ENCODE data around the gene HNRNPUL1.
A peak's percentile ranks its signal among the peaks of the same experiment; 100 is the strongest.

HNRNPUL1 gene

DNA sequence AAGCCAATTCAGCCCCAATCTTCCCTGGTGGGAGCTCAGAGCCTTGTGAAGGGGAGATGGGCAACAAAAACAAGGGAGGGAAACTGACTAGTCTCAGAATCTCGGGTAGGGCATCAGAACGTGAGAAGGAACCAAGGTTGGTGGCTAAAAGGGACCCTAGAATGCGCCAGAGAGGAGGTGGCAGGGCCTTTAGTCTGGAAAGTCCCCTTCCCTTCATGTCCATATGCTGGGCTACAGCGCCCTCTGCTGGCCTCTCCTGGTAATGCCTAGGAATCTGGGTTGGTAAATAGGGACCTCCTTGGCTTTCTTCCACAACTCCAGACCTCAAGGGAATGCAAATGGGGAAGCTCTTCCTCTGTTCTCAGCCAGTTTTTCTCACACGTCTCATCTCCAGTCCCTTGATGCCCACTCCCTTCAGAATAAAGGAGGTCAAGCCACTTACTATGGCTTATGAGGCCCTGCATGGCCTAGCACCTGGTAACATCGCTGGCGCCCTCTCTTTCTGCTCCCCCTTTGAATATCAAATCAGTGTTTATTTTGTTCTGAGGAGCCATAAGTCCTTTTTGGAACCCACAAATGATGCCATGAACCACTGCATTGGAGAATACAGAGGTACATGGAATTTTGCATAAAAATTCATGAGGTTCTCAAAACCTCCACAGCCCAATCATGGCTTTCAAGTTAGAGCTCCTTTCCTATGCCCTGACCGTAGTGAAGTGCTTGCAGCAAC is 44.4 kb downstream of the HNRNPUL1 start:
- DNase-seq (ENCODE audit: low spot score): peak; percentile 83

DNA sequence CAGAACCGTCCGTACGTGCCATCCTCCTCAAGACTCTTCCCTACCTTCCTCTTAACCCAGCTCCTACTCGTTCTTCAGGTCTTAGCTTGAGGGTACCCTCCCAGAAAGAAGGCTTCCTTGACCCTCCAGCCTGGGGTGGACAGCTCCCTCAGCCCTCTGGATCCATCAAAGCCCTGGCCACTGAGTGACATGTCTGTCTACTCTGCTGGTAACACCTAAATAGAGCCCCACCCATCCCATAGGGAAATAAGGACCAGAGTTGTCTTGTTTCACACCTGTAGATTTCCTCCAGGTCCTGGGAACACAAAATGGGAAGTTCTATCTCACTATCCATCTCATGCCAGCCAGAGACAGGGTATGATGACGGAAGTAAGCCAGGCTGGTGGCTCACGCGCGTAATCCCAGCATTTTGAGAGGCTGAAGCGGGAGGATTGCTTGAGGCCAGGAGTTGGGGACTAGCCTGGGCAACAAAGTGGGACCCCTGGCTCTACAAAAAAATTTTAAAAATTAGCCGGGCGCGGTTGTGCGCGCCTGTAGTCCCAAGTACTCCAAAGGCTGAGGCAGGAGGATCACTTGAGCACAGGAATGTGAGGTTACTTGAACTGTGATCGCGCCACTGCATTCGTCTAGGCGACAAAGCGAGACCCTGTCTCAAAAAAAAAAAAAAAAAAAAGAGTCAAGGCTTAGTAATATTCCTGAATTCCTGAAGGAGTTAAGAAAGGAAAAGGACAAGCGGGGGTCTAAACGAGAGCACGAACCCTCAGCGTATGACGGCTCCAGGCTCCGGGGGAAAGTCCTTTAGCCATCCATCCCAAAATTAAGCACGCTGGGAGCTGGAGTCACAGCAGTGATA is 45.2 kb downstream of the HNRNPUL1 start:
- DNase-seq (ENCODE audit: low spot score): no peak

DNA sequence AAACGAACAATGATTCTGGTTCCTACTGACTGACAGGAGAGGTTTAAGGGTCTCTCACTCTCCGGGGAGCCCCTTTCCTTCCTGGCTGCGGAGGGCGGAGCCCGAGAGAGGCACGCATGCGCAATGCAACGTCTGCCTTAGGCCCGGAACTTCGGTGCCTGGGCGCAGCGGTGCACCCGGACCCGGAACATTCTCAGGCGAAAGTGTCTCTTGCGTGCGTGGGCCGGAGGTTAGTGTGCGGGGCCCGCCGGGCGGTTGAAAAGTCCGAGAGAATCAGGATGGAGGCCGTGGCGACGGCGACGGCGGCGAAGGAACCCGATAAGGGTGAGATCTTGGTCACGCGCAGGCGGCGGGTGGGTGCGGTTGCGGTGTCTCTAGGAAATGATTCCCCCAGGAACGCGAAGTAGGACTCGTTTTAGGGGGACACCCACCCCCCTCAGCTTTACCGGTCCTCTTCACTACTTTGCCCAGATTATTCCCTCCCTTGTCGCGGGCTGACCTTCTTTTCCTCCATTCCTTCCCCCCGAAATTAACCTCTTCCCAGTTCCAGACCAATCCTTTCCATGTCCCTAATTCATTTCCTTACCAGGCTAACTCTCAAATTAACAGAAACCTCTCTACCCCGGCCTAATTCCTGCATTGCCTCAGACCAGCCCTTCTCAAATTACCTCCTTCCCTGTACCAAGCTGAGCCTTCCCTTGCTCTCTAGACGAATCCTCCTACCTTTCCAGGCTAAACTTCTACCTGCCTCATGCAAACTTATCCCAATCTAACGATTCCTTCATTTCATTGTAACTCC is 46.1 kb downstream of the HNRNPUL1 start, which contains the start of gene CCDC97:
Gene CCDC97, plus strand, starts transcription at position 140 of the 799 bp plus-strand sequence. Its CDS starts 139 bp downstream, at position 279.
- peak; percentile 94 for DNase-seq (ENCODE audit: low spot score)

DNA sequence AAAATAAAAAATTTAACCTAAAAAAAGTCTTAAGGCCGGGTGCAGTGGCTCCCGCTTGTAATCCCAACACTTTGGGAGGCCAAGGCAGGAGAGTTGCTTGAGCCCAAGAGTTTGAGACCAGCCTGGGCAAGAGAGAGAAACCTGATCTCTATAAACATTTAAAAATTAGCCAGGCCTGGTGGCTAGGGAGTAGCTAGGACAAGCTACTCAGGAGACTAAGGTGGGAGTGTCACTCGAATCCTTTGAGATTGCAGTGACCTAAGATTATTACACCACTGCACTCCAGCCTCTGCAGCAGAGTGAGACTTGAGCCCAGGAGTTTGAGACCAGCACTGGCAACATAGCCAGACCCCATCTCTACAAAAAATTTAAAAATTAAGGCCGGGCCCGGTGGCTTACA is 46.9 kb downstream of the HNRNPUL1 start:
- no peak for DNase-seq (ENCODE audit: low spot score)

DNA sequence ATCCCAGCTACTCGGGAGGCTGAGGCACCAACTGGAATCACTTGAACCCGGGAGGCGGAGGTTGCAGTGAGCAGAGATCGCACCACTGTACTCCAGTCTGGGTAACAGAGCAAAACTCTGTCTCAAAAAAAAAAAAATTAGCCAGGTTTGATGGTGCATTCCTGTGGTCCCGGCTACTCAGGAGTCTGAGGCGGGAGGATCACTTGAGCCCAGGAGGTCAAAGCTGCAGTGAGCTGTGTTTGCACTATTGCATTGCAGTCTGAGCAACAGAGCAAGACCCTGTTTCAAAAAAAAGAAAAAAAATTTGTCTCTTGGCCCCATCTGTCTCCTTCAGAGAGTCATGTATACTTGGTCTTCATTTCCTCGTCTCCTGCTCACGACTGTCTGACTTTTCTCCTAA is 47.4 kb downstream of the HNRNPUL1 start:
- DNase-seq (ENCODE audit: low spot score): no peak

DNA sequence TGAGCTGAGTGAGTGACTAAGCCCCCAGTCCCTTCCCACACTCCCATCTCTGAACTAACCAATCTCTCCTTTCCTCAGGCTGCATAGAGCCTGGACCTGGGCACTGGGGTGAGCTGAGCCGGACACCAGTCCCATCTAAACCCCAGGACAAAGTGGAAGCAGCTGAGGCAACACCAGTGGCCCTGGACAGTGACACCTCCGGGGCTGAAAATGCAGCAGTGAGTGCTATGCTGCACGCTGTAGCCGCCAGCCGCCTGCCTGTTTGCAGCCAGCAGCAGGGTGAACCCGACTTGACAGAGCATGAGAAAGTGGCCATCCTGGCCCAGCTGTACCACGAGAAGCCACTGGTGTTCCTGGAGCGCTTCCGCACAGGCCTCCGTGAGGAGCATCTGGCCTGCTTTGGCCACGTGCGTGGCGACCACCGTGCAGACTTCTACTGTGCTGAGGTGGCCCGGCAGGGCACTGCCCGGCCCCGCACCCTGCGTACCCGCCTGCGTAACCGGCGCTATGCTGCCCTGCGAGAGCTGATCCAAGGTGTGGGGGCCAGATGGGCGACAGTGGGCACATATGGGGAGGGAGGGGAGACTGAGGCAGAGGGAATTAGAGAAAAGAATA is 52.2 kb downstream of the HNRNPUL1 start:
- no peak for DNase-seq (ENCODE audit: low spot score)

DNA sequence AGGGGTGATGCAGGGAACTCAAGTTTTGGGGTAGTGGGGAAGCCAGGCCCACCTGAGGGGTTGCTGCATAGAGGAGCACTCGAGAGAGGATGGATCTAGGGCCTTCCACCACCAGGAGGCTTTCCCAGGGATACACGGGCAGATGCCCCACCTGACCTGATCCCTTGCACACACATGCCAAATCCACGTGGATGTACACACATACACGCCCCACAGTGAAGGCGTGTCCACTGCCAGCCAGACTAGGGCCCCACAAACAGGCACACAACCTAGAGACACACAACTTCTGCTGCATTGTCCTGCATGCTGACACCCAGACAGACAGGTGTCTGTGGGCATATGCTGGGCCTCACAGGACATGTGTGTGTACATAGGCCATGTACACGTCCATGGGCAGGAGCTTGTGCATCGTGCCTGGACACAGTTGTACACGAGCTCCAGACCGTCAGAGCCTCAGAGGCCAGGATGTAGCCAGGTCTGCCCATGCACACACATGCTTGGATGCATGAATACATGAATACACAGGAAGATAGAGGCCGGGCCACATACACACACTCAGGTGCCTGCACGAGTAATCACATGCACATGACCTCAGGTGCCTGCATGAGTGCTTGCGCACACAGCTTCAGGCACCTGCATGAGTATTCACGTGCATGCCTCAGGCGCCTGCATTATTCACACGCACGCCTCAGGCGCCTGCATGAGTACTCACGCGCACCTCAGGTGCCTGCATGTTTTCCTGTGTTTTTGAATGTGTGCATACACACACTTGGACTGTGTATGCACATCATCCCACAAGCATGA is 54.7 kb downstream of the HNRNPUL1 start:
- no peak for DNase-seq (ENCODE audit: low spot score)

DNA sequence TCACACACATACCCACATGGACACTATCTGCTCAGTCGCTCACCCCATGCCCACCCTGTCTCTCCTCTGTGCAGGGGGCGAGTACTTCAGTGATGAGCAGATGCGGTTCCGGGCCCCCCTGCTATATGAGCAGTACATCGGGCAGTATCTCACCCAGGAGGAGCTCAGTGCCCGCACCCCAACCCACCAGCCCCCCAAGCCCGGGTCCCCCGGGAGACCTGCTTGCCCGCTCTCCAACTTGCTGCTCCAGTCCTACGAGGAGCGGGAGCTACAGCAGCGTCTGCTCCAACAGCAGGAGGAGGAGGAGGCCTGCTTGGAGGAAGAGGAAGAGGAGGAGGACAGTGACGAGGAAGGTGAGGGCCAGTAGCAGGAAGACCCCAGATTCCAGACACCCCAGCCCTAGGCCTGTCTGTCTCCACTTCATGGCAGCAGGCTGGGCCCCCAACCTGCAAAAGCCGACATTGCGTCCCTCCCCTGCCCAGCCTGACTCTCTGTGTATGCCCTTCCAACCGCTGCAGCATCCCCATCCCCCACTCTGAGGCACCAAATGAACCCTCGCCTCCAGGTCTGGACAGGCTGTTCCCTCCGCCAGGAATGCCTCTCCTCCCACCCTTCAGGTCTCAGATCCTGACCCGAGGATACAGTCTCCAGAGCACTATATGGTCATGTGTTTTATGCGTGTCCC is 55.5 kb downstream of the HNRNPUL1 start:
- no peak for DNase-seq (ENCODE audit: low spot score)

DNA sequence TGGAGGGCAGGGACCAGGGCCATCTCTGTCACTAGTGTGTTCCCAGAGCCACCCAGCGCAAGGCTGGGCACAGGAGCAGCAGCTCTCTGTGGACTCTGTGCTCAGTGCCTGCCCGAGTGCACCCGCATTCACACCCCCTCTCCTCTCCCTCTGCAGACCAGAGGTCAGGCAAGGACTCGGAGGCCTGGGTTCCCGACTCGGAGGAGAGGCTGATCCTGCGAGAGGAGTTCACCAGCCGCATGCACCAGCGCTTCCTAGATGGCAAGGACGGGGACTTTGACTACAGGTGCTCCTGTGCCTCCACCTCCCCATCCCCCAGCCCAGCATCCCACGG is 56.0 kb downstream of the HNRNPUL1 start:
- DNase-seq (ENCODE audit: low spot score): no peak

DNA sequence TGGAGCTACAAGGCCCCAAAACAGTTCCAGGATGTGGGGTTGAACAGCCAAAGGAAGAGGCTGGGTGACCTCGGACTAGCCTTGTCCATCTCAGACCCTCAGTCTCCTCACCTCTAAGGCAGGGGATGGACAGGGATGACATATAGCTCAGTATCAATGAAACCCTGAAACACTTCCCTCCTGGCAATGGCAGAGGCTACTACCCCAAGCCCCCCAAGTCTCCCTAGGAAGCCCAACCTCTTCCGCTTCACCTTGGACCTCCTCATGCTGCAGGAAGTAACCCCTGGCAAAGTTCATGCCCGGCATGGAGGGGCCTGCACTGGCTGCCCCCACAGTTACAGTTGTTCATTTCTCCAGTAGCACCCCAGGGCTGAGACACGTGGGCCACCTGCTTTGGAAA is 56.4 kb downstream of the HNRNPUL1 start:
- no peak for DNase-seq (ENCODE audit: low spot score)

DNA sequence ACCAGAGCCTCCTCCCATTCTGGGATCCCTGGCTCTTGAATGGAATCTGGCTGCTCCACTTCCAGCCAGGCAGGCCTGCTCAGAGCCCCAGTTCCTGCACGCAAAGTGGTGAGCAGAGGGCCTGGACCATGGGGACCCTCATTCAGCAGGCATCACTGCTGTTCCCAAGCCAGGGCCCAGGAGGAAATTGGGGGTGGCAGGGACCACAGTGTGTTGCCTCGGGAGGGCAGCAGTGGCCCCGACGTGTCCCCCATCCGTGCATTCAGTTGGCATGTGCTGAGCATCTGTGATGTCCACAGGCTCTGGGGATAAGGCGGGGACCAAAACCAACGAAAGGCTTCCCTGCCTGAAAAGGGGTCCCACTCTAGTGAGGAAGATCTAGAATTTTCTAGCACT is 57.0 kb downstream of the HNRNPUL1 start:
- DNase-seq (ENCODE audit: low spot score): no peak

DNA sequence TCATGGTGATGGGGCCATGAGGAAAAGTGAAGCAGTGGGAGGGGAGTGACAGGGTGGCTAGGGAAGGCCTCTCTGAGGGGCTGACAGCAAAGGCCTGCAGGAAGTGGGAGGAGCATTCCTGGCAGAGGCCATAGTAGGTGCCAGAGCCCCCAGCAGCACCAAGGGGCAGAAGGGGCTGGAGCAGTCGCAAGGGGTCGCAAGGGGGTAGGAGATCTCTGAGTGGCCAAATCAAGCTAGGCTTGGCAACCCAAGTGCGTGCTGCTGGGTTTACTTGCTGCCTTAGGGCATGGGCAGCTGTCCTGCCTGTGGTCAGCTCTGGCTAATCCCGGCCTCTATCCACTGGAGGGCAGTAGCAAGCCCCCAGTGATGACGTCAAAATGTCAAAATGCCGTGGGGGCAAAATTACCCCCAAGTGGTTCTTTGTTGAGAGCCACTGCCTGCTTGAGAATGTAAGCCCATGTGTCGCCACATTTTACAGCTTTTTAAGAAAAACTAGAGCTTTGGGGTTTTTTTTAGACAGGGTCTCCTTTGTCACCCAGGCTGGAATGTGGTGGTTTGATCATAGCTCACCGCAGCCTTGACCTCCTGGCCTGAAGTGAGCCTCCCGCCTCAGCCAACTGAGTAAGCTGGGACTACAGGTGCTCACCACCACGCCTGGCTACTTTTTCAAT is 57.6 kb downstream of the HNRNPUL1 start:
- DNase-seq (ENCODE audit: low spot score): peak; percentile 50

DNA sequence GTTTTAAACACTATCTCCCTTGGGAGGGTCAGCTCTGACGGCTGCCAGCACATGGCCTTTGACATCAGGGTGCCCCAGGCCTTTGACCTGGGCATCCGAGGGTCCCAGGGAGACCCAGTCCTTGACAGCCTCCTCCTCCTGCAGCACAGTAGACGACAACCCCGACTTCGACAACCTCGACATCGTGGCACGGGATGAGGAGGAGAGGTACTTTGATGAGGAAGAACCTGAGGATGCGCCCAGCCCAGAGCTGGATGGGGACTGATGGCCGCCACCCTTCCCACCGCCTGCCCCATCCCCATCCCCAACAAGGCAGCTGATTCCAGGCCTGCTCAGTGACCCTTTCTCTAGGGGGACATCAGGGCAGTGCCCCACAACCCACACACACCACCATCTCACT is 58.3 kb downstream of the HNRNPUL1 start:
- no peak for DNase-seq (ENCODE audit: low spot score)

DNA sequence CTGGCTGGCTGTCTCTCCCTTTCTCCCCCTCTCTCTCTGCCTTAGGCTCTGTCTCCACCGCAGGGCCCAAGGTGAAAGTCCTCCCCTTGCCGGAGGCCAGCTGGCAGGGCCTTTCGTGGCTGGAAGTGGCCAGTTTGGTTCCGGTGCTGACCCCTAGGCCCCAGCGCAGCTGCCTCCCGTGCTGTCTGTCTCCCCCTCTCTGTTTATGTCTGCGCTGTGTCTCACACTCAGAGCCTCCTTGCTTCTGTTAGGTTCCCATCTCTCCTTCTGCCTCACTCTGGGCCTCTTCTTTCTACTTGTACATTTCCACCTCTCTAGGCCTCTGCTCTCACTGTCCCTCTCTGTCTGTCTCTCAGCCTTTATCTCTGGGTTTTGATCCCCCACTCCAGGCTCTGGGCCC is 58.9 kb downstream of the HNRNPUL1 start:
- DNase-seq (ENCODE audit: low spot score): no peak

DNA sequence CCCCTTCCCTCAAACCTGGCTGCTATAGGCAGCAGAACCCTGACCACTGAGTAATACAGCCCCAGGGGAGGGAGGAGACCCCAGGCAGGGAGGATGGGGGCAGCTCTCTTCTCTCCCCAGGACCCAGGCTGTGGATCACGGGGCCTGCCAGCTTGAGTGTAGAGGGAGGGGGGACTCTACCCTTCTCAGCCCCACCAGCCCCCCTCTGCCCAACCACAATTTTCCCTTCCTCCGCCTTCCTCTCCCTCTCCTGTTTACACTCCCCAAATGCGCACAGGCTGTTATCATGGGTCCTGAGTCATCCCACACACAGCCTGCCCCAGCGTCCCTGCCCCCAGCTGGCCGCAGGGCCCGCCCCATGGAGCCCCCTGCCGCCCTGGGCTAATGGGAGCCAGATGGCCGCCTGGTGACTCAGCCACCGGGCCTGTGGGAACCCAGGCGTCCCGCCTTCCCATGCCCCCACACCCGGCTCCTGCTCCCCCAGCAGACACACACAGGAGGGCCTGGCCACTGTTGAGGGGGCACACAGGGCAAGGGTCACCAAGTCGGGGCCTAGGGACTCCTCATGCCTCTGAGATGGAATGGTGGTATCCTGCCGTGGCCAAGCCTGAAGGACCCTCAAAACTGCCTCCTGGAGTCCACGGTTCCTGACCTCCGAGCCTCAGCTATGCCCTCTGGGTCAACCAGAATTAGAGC is 59.4 kb downstream of the HNRNPUL1 start:
- DNase-seq (ENCODE audit: low spot score): no peak

DNA sequence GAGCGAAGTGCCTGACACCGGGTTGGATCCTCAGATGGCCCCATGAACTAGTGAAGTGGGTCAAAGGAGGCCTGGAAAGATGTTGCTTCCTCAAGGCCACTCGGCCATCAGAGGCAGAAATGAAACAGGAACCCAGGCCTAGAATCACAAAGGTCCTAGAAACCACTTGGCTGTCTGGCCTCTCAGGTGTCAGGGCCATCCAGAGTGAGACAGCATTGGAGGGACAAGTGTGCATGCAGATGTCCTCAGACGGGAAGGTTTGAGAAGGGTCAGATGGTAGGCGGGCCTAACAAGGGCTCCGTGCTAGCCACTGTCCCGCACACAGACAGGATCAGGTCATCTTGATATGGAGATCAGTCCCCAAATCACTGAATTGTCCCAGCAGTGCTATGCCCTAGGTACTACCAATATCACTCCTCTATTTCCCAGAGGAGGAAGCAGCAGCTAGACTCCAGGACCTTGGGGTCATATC is 60.1 kb downstream of the HNRNPUL1 start:
- DNase-seq (ENCODE audit: low spot score): no peak

DNA sequence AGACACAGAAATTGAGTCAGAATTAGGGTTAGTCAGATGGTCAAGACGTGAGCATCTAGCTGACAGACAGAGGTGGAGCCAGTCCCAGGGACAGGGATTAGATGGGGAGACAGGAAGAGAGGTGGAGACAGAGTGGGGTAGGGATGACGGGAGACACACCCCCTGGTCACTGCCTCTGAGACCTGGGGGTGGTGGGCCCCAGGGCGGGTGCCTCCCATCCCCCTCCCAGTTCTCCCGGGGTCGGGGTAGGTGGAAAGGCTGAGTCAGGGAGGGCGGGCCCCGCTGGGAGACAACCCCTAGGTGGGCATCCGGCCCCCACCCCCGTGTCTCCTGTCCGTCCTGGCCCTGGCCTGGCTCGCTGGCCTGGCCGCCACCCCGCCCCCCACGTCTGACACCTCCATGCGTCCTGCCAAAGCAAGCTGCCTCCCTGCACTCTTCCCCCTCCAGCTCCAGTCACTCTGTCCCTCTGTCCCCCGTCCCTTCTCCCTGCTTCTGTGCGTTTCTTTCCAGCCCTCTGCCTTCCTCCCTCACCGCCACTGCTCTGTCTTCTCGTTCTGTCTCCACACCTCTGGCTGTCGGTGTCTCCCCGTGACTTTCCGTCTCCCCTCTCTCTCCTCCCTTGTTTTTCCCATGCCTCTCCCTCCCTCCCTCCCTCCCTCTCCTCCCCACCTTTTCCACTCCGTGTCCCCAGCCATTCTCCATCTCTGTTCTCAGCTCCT is 60.9 kb downstream of the HNRNPUL1 start:
- DNase-seq (ENCODE audit: low spot score): no peak

DNA sequence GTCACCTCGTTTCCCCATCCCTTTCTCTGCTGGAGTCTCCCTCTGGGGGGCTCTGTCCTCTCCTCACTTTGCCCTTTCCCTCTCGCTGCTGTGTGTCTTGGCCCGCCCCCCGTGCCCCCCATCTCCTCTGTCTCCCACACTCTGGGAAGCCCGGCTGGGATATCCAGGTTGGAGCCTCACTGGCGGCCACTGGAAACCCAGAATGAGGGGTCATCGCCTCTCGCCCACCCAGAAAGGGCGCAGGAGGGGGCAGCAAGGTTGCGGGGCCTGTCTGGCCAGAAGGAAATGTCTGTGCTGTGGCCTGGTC is 61.4 kb downstream of the HNRNPUL1 start:
- no peak for DNase-seq (ENCODE audit: low spot score)
